ENCODE data around the gene SERPINB4. TPM values are rescaled to one million over a fixed set of nuclear protein-coding genes. Genes with fewer than 3 reads are reported as not detected.
"Not testable (repeated sequence)": the region's sequence is repeated elsewhere in the genome, so short reads cannot be mapped to it uniquely, and the experiment has no call there.

The SERPINB4 gene
- total RNA-seq, 4 donors from 2014 or later, result not detected

GRCh38 chr18:63646936-63647335, 2.9 kb upstream of the SERPINB4 start:
- Histone ChIP-seq H3K4me1 (no peaks in the 10 kb centered on the region), H3K27me3 (peaks cover 0 to 4% (median 0%) of the 10 kb centered on the region in 4 donors), H3K4me3 (no peak overlapping the region), H3K9me3 (no peaks in the 10 kb centered on the region), H3K27ac (replicated peaks in 1 of 4) (no peak overlapping the region), H3K36me3 (no peaks in the 10 kb centered on the region)
- TF ChIP-seq POLR2A (IDR thresholded peaks at IDR 0.05; ENCODE audit: low read depth) (no peak), POLR2AphosphoS5 (IDR thresholded peaks at IDR 0.05) (no peak), EP300 (IDR thresholded peaks at IDR 0.05) (no peak)
- TF ChIP-seq, protein P1, sequence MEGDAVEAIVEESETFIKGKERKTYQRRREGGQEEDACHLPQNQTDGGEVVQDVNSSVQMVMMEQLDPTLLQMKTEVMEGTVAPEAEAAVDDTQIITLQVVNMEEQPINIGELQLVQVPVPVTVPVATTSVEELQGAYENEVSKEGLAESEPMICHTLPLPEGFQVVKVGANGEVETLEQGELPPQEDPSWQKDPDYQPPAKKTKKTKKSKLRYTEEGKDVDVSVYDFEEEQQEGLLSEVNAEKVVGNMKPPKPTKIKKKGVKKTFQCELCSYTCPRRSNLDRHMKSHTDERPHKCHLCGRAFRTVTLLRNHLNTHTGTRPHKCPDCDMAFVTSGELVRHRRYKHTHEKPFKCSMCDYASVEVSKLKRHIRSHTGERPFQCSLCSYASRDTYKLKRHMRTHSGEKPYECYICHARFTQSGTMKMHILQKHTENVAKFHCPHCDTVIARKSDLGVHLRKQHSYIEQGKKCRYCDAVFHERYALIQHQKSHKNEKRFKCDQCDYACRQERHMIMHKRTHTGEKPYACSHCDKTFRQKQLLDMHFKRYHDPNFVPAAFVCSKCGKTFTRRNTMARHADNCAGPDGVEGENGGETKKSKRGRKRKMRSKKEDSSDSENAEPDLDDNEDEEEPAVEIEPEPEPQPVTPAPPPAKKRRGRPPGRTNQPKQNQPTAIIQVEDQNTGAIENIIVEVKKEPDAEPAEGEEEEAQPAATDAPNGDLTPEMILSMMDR (IDR thresholded peaks at IDR 0.05), result no peak
- intact Hi-C loops (cut with DNase I), result no loop called here
- DNase-seq (ENCODE audit: extremely low spot score), result no peak

DNA sequence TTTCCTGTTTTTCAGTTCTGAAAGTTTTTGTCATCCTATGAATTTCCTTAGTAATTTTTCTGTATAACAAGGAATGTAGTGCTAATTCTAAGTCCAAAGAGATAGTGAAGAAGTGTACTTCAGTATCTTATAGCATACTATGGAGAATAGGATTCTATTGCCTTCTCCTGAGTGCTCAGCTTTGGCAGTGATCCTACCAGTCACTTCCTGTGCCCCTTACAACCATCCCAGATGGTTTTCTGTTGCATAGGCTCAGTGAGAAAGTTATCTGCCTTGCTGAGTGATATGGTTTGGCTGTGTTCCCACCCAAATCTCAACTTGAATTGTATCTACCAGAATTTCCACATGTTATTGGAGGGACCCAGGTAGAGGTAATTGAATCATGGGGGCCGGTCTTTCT, 638 bp upstream of the SERPINB4 start:
- H3K36me3 ChIP-seq; H3K27me3 ChIP-seq; H3K9me3 ChIP-seq; H3K4me3 ChIP-seq; H3K27ac ChIP-seq (replicated peaks in 1 of 4); intact Hi-C loops (cut with DNase I); DNase-seq (ENCODE audit: extremely low spot score); H3K4me1 ChIP-seq: not testable (repeated sequence)
- WGBS, result 100% methylated on average over 1 of the region's 1 CpG

DNA sequence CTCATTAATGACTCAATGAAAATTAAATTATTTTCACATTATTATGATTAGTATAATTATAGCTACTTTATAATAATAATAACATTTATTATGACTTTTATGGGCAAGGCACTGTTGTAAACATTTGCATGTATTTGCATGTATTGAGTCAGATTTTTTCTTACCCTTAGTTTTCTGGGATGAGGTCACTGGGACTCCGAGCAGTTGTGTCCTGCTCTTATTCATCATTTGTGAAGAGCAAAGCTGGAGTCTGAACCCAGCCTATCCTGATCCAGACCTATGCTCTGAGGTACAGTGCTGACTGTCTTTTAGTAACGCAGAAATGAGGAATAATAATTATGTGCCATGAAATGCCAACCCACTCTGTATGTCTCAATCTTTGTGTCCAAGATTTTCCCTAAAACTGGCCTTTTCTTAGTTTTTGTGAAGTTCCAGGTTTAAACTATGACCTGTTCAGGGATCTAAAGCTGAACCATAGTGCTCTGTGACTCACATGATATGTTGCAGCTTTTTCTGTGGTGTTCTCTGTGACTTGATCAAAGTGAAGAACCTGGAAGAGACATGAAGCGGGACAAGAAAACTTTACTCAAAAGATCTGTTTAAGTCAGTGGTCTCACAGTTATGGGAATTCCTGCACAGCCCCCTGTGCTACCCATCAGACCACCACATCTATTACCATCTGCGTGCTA, 1.2 kb downstream of the SERPINB4 start:
- 85% methylated on average over 4 of the region's 4 CpGs for WGBS
- intact Hi-C loops (cut with DNase I); H3K9me3 ChIP-seq; H3K4me3 ChIP-seq; DNase-seq (ENCODE audit: extremely low spot score); H3K36me3 ChIP-seq; H3K4me1 ChIP-seq; H3K27ac ChIP-seq (replicated peaks in 1 of 4); H3K27me3 ChIP-seq: not testable (repeated sequence)

DNA sequence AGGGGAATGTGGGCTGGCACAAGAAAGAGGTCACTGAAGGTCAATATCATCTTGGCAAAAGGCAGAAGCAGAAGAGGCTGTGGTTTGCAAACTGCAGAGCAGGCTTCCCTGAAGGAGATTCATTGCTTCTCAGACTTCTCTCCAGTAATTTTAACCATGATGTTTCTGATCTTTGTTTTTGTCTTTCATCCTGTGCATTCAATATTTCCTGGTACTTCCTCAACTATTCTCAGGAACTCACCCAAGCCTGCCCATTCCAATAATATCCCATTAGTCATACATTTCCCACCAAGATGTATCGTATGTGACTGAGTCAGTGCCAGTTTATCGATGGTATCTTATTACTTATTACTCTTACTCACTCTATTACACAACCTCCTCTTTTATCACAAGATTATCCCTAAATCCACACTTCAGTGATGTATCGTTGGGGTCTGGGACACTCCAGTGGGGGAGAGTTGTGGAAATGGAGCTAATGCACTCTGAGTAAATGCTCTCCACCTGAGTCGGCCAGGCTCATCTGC, 2.8 kb downstream of the SERPINB4 start:
- H3K27ac ChIP-seq (replicated peaks in 1 of 4); intact Hi-C loops (cut with DNase I); H3K27me3 ChIP-seq; H3K36me3 ChIP-seq; H3K9me3 ChIP-seq; H3K4me1 ChIP-seq; H3K4me3 ChIP-seq: not testable (repeated sequence)
- DNase-seq (ENCODE audit: extremely low spot score), result peak; percentile 81
- WGBS, result 88% methylated on average over 4 of the region's 4 CpGs

DNA sequence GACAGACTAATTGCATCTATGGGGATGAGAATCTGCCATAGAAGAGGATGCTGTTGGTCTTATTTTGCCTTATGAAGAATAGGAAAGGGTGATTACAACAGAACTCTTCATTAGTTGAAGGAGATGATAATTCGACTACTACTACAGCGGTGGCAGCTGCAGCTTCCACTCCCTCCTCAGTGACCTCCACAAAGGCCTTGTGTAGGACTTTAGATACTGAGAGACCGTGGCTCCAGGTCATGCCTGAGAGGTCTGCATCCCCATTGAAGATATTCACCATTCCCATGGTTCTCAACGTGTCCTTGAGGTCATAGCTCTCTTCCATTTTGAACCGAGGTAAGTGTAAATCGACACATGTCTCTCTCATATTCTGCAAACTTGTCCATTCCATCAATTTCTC, 6.4 kb downstream of the SERPINB4 start:
- intact Hi-C loops (cut with DNase I), result no loop called here
- TF ChIP-seq, protein P1 (IDR thresholded peaks at IDR 0.05), result no peak
- no peak for TF ChIP-seq POLR2AphosphoS5 (IDR thresholded peaks at IDR 0.05)
- TF ChIP-seq POLR2A (IDR thresholded peaks at IDR 0.05; ENCODE audit: low read depth), result no peak

DNA sequence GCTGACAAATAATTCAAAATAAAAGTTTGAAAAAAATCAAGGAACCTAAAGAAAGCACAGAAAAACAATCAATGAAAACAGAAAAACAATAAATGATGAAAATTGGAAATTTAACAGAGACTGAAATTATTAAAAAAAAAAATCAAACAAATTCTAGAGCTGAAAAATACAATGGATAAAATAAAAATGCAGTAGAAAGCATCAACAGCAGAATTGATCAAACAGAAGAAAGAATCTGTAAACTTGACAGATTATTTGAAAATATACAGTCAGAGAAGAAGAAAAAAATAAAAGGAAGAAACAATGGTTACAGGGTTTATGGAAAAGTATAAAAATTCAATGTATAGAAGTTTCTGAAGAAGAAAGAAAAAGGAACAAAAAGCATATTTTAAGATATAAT, 16.2 kb downstream of the SERPINB4 start:
- H3K4me3 ChIP-seq, result no peak overlapping the region
- H3K27ac ChIP-seq (replicated peaks in 1 of 4), result no peak overlapping the region
- intact Hi-C loops (cut with DNase I), result no loop called here
- H3K4me1 ChIP-seq, result no peaks in the 10 kb centered on the region
- no peak for DNase-seq (ENCODE audit: extremely low spot score)
- no peaks in the 10 kb centered on the region for H3K27me3 ChIP-seq
- TF ChIP-seq POLR2AphosphoS5 (IDR thresholded peaks at IDR 0.05), result no peak
- no peak for TF ChIP-seq EP300 (IDR thresholded peaks at IDR 0.05)
- TF ChIP-seq, protein P1 (IDR thresholded peaks at IDR 0.05), result no peak
- no peak for TF ChIP-seq POLR2A (IDR thresholded peaks at IDR 0.05; ENCODE audit: low read depth)
- peaks cover 0 to 27% (median 23%) of the 10 kb centered on the region in 4 donors for H3K9me3 ChIP-seq
- no peaks in the 10 kb centered on the region for H3K36me3 ChIP-seq

More for the DNA sequence above, 6.4 kb downstream of the SERPINB4 start:
- no peaks in the 10 kb centered on the region for H3K27me3 ChIP-seq
- 85% methylated on average over 6 of the region's 6 CpGs for WGBS
- DNase-seq (ENCODE audit: extremely low spot score), result peak; percentile 60
- H3K4me1 ChIP-seq, result no peaks in the 10 kb centered on the region
- no peak overlapping the region for H3K4me3 ChIP-seq
- peaks cover 0 to 6% (median 0%) of the 10 kb centered on the region in 4 donors for H3K9me3 ChIP-seq
- no peak overlapping the region for H3K27ac ChIP-seq (replicated peaks in 1 of 4)
- no peaks in the 10 kb centered on the region for H3K36me3 ChIP-seq
